8988T (cell line): ENCODE measurements around the gene EIF2B5.
A peak's percentile ranks its signal among the peaks of the same experiment; 100 is the strongest.

ENCODE experiments used
- DNase-seq: peaks from one replicate; pipeline ENCODE4 v3.0.0; 2011

EIF2B5 gene

GRCh38 chr3:184174646-184175492 lies 39.7 kb downstream of the EIF2B5 start, which contains the start of gene AP2M1:
AP2M1 (plus strand) TSS chr3:184174855; CDS start chr3:184176994, 2,139 bp downstream.
- peak; percentile 91 for DNase-seq

- DNase-seq = no peak
Observed at GRCh38 chr3:184175506-184175905, 40.3 kb downstream of the EIF2B5 start.

- DNase-seq = no peak
Observed at GRCh38 chr3:184175981-184176376, 40.8 kb downstream of the EIF2B5 start.

- DNase-seq = peak; percentile 87
Observed at GRCh38 chr3:184176377-184177330, 41.5 kb downstream of the EIF2B5 start.

- DNase-seq = no peak
Observed at GRCh38 chr3:184177331-184177731, 42.2 kb downstream of the EIF2B5 start.

GRCh38 chr3:184177767-184178306 lies 42.7 kb downstream of the EIF2B5 start:
- no peak for DNase-seq

- DNase-seq = no peak
Observed at GRCh38 chr3:184178521-184179138, 43.5 kb downstream of the EIF2B5 start.

GRCh38 chr3:184180165-184180564 lies 45.0 kb downstream of the EIF2B5 start:
- DNase-seq = no peak

GRCh38 chr3:184181596-184181995 lies 46.4 kb downstream of the EIF2B5 start:
- DNase-seq = no peak

- DNase-seq = no peak
Observed at GRCh38 chr3:184183679-184184078, 48.5 kb downstream of the EIF2B5 start.

- DNase-seq = no peak
Observed at GRCh38 chr3:184184546-184185230, 49.5 kb downstream of the EIF2B5 start.

GRCh38 chr3:184185461-184186183 lies 50.5 kb downstream of the EIF2B5 start:
- peak; percentile 98 for DNase-seq

GRCh38 chr3:184186184-184186901 lies 51.2 kb downstream of the EIF2B5 start, which contains the start of gene ABCF3:
ABCF3 (plus strand) TSS chr3:184186199; CDS start chr3:184186208, 9 bp downstream.
- DNase-seq = no peak

- no peak for DNase-seq
Observed at GRCh38 chr3:184186902-184187207, 51.7 kb downstream of the EIF2B5 start.

- DNase-seq = peak; percentile 24
Observed at GRCh38 chr3:184188080-184188479, 52.9 kb downstream of the EIF2B5 start.

GRCh38 chr3:184189421-184189820 lies 54.3 kb downstream of the EIF2B5 start:
- DNase-seq = peak; percentile 17

GRCh38 chr3:184192889-184193288 lies 57.7 kb downstream of the EIF2B5 start:
- peak; percentile 17 for DNase-seq

- DNase-seq = no peak
Observed at GRCh38 chr3:184193991-184194539, 58.9 kb downstream of the EIF2B5 start.
